Activated CD4-positive, alpha-beta memory T cell treated with anti-CD3 and anti-CD28 coated beads for 36 hours (primary cell): Measurements from ENCODE around the gene LRRC52. TPM values are rescaled to one million over a fixed set of nuclear protein-coding genes. Genes with fewer than 3 reads are reported as not detected.

Source experiments
- CTCF ChIA-PET: fragments of 350-600 bp; sonication (Branson Sonifier 250); formaldehyde crosslinking; loops from one replicate; lab custom pipeline; 2021; ENCODE audit warnings: antibody characterized with exemption, inconsistent platforms; lab: Charles Lee
- POLR2A ChIA-PET: fragments of 350-600 bp; sonication (Branson Sonifier 250); formaldehyde crosslinking; loops from one replicate; lab custom pipeline; 2021; ENCODE audit warnings: antibody characterized with exemption; lab: Charles Lee
- DNase-seq: peaks from one replicate; pipeline ENCODE4 v3.0.0-alpha.2; 2020
- H3K27ac Mint-ChIP-seq: one replicate; pipeline ENCODE4 v1.8.0; 2021; ENCODE audit warnings: mixed read lengths
- H3K27me3 Mint-ChIP-seq: one replicate; pipeline ENCODE4 v1.8.0; 2021; ENCODE audit warnings: mixed read lengths
- H3K36me3 Mint-ChIP-seq: one replicate; pipeline ENCODE4 v1.8.0; 2021; ENCODE audit warnings: mixed read lengths
- H3K4me1 Mint-ChIP-seq: one replicate; pipeline ENCODE4 v1.8.0; 2021; ENCODE audit warnings: low read depth, mixed read lengths
- H3K4me3 Mint-ChIP-seq: one replicate; pipeline ENCODE4 v1.8.0; 2021; ENCODE audit warnings: mild to moderate bottlenecking, mixed read lengths
- H3K9me3 Mint-ChIP-seq: one replicate; pipeline ENCODE4 v1.8.0; 2021; ENCODE audit warnings: mixed read lengths
- intact Hi-C: fragments of 100-400 bp; cut with micrococcal nuclease; formaldehyde crosslinking; loops from one replicate; pipeline ENCODE4 v1.15.1; 2023
- total RNA-seq, 2 experiments: library from RNA; stranded (reverse); gene quantifications; one replicate each; pipeline ENCODE4 v1.2.3, GENCODE V29; 2021

Gene LRRC52, protein sequence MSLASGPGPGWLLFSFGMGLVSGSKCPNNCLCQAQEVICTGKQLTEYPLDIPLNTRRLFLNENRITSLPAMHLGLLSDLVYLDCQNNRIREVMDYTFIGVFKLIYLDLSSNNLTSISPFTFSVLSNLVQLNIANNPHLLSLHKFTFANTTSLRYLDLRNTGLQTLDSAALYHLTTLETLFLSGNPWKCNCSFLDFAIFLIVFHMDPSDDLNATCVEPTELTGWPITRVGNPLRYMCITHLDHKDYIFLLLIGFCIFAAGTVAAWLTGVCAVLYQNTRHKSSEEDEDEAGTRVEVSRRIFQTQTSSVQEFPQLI
- total RNA-seq = not detected

DNA sequence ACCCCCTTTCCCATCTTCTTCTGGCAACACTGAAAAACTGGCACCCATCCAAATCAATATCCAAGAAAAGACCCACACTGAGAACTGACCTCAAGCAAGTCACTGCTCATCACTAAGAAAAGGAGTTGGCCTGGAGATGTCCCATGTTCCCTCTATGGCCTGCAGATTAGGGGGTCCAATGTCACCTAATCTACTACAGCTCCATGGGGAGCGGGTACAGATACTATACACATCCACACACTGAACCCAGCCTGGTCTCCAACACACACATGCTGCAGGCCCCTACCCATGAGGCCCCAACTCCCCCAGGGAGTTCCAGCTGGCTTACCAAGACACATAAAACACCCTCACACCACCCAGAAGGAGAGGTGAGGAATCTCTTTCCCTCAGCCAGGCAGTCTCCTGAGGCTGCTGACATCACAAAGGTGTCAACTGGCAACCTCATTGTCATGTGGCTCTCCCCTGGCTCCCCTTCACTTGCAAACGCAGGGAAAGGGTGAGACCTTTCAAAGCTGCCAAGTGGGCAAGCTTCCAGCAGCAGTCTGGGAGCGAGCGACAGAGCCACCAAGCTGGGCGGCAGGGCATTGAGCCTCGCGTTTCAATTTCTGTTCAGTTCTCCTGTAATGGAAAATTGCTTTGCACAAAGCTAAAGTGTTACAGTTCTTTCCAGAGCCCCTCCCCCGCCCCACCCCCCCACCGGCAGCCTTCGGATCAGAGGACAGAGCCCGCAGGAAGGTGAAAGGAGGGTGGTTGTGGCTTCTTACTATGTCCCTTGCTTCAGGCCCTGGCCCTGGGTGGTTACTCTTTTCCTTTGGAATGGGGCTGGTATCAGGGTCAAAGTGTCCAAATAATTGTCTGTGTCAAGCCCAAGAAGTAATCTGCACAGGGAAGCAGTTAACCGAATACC is at the start of gene LRRC52:
Gene LRRC52 (plus strand): TSS at position 469 of the 907 bp plus-strand sequence. CDS start 297 bp downstream, at position 766.
- no peak within 1 kb of the TSS for H3K27ac Mint-ChIP-seq
- intact Hi-C loops = no loop called here
- no peaks in the 10 kb centered on the region for H3K9me3 Mint-ChIP-seq
- no peaks in the 10 kb centered on the region for H3K36me3 Mint-ChIP-seq
- CTCF ChIA-PET = interaction anchor here (1.0 kb wide), 1 partner anchor 40 kb away, joined by 3 read pairs; no protein-coding TSS in a partner anchor
- H3K4me3 Mint-ChIP-seq = no peak within 1 kb of the TSS
- peaks cover 25% of the 10 kb centered on the region for H3K27me3 Mint-ChIP-seq
- POLR2A ChIA-PET = no interaction called here
- no peak for DNase-seq
- no peaks in the 10 kb centered on the region for H3K4me1 Mint-ChIP-seq

DNA sequence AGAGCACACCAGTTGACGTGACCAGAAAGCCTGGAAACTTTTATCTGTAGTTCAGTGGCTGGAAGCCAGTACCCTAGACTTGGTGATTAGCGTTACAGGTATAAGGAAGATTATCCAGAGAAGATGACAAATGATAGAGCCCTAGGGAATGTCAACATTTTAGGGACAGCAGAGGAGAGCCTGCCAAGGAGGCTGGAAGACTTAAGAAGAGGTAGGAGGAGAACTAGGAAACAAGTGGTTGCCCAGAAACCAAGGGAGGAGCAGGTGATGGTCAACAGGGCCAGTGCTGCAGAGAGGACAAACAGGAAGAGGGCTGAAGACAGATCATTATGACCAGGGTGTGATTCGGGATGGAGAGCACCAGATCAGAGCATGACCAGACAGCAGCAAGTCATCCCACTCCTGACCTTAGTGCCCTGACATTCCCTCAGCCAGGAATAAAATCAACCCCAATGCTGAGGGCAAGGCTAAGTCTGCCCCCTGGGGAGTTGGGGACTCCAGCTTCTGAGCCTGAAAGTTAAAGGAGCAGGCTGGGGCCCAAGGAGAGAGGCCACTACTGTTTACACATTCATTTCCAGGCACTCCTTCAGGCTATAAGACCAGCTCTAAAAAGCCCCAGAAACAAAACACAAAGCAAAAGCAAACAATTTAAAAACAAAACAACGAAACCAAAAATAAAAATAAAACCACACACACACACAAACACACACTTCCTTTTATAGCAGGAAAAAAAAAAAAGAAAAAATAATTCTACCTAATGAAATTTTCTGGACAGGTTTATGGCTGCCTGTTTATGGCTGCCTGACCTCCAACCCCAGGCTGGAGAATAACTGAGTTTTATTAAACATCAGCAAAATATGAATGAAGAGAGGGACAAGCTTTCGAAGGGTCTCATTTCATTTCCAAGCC is 48.6 kb upstream of the LRRC52 start:
- H3K4me3 Mint-ChIP-seq = no peak overlapping the region
- ChIA-PET POLR2A (no interaction called here), CTCF (interaction anchor here (1.7 kb wide), 1 partner anchor 128 kb away, joined by 4 read pairs; no protein-coding TSS in a partner anchor)
- no peak for DNase-seq
- peaks cover 13% of the 10 kb centered on the region for H3K27me3 Mint-ChIP-seq
- H3K27ac Mint-ChIP-seq = no peak overlapping the region
- intact Hi-C loops = no loop called here
- no peaks in the 10 kb centered on the region for H3K9me3 Mint-ChIP-seq
- H3K36me3 Mint-ChIP-seq = no peaks in the 10 kb centered on the region
- H3K4me1 Mint-ChIP-seq = no peaks in the 10 kb centered on the region

DNA sequence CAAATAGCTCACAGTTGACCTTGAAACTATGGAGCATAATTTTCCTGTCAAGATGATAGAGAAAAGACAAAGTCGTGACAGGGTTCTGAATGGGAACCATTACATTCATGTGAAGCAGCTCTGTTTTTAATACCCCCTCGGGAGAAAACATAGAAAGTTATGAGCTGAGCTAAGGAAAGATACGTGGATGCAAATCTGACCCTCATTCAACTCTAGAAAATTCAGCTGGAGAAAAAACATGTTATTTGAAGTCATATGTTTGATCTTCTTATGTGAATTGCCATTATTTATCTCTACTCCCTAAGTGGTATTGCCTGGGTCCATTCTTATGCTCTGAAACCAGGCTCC is 48.0 kb upstream of the LRRC52 start:
- no peaks in the 10 kb centered on the region for H3K36me3 Mint-ChIP-seq
- CTCF ChIA-PET = interaction anchor here (1.7 kb wide), 1 partner anchor 128 kb away, joined by 4 read pairs; no protein-coding TSS in a partner anchor
- H3K4me1 Mint-ChIP-seq = no peaks in the 10 kb centered on the region
- no peak overlapping the region for H3K27ac Mint-ChIP-seq
- POLR2A ChIA-PET = no interaction called here
- H3K4me3 Mint-ChIP-seq = no peak overlapping the region
- DNase-seq = no peak
- no peaks in the 10 kb centered on the region for H3K9me3 Mint-ChIP-seq
- peaks cover 13% of the 10 kb centered on the region for H3K27me3 Mint-ChIP-seq
- intact Hi-C loops = no loop called here

DNA sequence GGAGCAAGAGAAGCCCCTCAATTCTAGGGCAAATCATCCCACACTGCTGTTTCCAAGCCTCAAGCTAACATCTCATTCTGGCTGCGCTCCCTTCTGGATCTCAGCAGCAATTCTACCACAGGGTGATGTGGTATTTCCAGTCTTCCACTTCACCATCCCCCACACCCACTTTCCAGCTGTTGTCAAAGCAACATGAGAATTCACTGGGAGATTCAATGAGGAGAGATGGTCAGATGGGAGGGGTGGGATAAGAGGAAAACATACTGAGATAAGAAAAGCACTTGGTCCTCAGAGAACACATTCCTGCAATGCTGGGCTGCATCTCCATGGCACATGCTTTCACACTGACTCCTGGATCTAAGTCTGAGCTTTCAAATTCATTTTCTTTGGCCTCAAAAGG is 47.3 kb upstream of the LRRC52 start:
- H3K27me3 Mint-ChIP-seq = peaks cover 16% of the 10 kb centered on the region
- H3K4me3 Mint-ChIP-seq = no peak overlapping the region
- no peaks in the 10 kb centered on the region for H3K4me1 Mint-ChIP-seq
- no peaks in the 10 kb centered on the region for H3K9me3 Mint-ChIP-seq
- no peak for DNase-seq
- POLR2A ChIA-PET = no interaction called here
- intact Hi-C loops = no loop called here
- CTCF ChIA-PET = interaction anchor here (1.7 kb wide), 1 partner anchor 129 kb away, joined by 4 read pairs; no protein-coding TSS in a partner anchor
- H3K27ac Mint-ChIP-seq = no peak overlapping the region
- no peaks in the 10 kb centered on the region for H3K36me3 Mint-ChIP-seq

DNA sequence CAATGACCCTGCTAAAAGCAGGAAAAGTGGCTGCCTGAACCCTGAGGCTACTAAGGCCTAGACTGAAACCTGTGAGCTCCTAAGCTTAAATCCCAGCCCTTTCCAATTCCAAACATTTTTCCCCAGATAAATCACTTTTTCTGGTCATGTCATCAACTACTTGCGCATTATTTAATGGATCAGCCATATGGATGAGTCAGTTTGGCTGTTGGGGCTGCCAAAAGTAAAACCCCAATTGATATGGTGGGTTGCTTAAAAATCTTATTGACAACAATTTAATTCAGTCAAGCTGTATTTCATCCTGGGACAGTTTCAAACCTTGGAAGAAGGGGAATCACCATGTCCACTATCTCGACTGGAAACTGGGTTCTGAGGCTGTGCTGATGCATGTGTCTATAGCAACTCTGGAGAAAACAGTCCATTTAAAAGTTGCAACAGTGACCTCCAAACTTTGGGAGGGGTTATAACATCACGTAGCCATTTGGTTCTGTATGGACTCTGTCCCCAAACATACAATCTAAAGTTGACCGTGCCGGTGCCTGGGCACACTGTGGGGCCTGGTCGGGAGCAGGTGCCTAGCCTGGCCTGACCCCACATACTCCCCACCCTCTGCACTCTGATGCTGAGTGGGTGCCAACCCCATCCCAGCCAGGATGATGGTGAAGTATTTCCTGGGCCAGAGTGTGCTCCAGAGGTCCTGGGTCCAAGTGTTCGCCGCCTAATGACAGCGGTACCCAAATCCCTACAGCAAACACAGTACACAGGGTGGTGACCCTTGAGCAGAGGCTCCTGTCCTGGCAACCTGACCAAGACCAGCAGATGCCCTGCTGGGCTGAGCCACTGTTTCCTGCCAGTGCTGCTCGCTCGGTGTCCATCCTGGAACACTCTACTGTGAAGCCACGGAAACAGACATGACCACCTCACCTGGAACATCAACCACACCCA is 46.5 kb upstream of the LRRC52 start:
- H3K4me3 Mint-ChIP-seq = no peak overlapping the region
- no peaks in the 10 kb centered on the region for H3K4me1 Mint-ChIP-seq
- no peaks in the 10 kb centered on the region for H3K9me3 Mint-ChIP-seq
- ChIA-PET POLR2A (no interaction called here), CTCF (interaction anchor here (1.7 kb wide), 1 partner anchor 130 kb away, joined by 4 read pairs; no protein-coding TSS in a partner anchor)
- no peak for DNase-seq
- H3K27me3 Mint-ChIP-seq = peaks cover 19% of the 10 kb centered on the region
- no peak overlapping the region for H3K27ac Mint-ChIP-seq
- intact Hi-C loops = no loop called here
- no peaks in the 10 kb centered on the region for H3K36me3 Mint-ChIP-seq

DNA sequence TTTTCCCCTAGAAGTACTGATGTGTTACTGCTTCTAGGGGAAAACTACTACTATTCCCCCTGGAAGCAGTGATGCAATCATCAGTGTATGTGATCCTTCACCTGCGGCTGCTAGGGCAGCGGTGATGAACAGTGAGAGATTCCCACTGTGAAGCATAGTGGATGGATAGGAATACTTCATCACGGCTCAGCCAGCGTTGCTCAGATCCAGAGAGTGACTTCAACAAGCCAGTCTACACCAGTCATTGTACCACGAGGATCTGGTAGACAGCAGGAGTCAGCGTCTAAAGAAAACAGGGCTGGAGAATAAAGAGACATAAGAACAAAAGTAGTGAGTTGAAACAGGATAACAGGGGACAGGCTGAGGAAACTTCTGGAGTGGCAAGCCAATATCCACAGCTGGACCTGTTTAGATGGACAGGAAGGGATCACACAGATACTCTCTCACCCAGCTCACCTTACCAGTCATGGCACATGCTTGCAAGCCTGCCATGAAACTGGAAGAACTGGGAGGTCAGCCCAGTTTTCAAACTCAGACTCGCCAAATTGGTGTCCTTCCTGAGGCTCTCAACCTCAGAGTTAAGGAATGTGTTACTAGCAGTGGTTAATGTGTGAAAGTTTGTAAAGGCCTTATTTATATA is 42.4 kb upstream of the LRRC52 start:
- Mint-ChIP-seq H3K9me3 (no peaks in the 10 kb centered on the region), H3K36me3 (no peaks in the 10 kb centered on the region), H3K27ac (no peak overlapping the region), H3K4me1 (no peaks in the 10 kb centered on the region), H3K27me3 (peaks cover 13% of the 10 kb centered on the region), H3K4me3 (no peak overlapping the region)
- DNase-seq = no peak
- ChIA-PET POLR2A (no interaction called here), CTCF (no interaction called here)
- intact Hi-C loops = no loop called here

DNA sequence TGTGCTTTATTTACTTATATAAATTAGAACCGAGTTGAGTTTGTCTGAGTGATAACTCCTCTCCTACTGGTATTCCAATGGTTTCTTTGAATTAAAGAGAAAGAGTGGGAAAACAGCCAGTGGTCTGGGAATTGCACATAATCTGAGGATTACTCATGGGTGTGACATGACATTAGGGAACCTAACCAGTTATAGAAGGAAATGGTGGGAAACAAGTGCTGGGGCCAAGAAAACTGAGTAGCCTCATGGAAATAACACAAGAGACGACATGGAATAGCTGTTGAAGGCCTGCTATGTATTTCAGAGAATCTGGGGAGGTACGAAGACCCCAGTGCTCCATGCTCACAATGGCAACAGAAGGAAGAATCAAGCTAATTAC is 41.8 kb upstream of the LRRC52 start:
- Mint-ChIP-seq H3K27me3 (peaks cover 13% of the 10 kb centered on the region), H3K27ac (no peak overlapping the region), H3K4me1 (no peaks in the 10 kb centered on the region), H3K36me3 (no peaks in the 10 kb centered on the region), H3K9me3 (no peaks in the 10 kb centered on the region), H3K4me3 (no peak overlapping the region)
- POLR2A ChIA-PET = no interaction called here
- CTCF ChIA-PET = no interaction called here
- DNase-seq = no peak
- intact Hi-C loops = no loop called here

DNA sequence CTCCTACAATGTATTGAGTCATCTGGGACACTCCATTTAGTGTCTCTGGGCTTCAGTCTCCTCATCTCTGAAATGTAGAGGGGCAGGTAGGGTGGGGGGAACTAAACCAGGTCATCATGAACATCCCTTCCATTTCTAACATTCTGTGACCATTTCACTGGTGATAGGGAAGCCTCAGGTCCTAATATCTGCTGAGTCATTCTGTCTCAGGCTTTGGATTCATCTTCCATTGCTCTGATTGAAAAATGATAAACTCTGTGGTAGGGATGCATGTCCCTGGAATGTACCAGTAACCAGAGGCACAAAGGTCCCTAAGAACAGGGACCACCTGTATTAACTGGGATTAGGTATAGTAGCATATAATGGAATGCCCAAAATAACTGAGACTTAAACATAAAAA is 36.2 kb upstream of the LRRC52 start:
- H3K36me3 Mint-ChIP-seq = no peaks in the 10 kb centered on the region
- no peak for DNase-seq
- H3K27ac Mint-ChIP-seq = no peak overlapping the region
- H3K9me3 Mint-ChIP-seq = no peaks in the 10 kb centered on the region
- H3K27me3 Mint-ChIP-seq = peaks cover 5% of the 10 kb centered on the region
- POLR2A ChIA-PET = no interaction called here
- intact Hi-C loops = no loop called here
- no peaks in the 10 kb centered on the region for H3K4me1 Mint-ChIP-seq
- H3K4me3 Mint-ChIP-seq = no peak overlapping the region
- CTCF ChIA-PET = no interaction called here

DNA sequence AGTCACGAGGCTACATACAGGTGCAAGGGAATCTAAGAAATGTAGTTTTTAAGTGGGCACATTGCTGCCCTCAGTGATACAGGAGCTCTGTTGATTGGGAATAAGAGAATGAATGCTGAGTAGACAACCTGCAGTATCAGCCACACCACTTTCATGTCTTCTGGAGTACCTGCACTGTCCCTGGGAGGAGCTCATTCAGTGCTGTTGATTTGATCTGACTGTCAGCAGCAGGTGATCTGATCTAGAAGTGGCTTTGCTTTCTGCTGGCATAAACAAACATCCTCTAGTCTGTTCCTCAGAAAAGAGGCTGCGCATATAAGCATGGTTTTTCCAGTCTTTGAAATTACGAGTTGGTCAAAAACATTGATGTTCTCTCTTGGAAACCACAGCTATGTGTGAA is 35.5 kb upstream of the LRRC52 start:
- POLR2A ChIA-PET = no interaction called here
- Mint-ChIP-seq H3K4me3 (no peak overlapping the region), H3K27me3 (peaks cover 5% of the 10 kb centered on the region), H3K9me3 (no peaks in the 10 kb centered on the region), H3K36me3 (no peaks in the 10 kb centered on the region), H3K27ac (no peak overlapping the region), H3K4me1 (no peaks in the 10 kb centered on the region)
- CTCF ChIA-PET = no interaction called here
- no peak for DNase-seq
- intact Hi-C loops = no loop called here

DNA sequence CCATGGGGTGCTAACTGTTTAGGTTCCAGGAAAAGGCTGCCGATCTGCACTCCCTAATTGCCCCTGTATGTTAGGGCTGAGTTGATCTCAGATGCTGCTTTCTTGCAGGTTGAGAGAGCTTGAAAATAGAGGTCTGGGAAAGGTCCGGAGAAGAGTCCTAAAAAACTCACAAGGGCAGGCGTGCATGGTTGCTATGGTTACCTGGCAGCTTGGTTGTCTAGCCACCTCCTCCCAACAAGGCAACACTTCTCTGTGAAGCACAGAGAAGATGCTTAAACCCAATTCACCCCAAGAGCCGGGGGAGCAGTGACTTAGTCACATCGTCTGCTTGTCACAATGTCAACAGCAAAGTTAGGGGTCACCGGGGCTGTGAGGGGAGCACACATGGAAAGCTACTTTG is 31.0 kb upstream of the LRRC52 start:
- Mint-ChIP-seq H3K9me3 (no peaks in the 10 kb centered on the region), H3K27ac (no peak overlapping the region), H3K27me3 (peaks cover 8% of the 10 kb centered on the region), H3K4me3 (no peak overlapping the region), H3K4me1 (no peaks in the 10 kb centered on the region), H3K36me3 (no peaks in the 10 kb centered on the region)
- ChIA-PET POLR2A (no interaction called here), CTCF (no interaction called here)
- no peak for DNase-seq
- intact Hi-C loops = no loop called here

DNA sequence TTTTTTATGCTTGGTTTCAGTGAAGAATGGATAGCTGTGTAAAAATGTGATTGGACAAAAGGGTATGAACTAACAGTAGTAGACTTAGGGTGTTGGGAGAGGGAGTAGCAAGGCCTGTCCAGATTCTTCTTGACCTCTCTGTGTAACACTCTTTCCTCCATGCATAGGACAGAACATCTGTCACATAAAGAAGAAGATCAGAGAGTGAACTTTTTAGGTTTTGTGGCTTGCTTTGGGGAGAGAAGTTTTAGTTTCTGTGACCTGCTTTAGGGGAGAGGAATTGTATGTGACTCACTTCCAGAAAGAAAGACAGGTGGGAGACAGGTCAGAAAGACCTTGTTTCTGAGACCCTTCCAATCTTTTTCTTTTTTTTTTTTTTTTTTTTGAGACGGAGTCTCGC is 27.3 kb upstream of the LRRC52 start:
- Mint-ChIP-seq H3K9me3 (peaks cover 4% of the 10 kb centered on the region), H3K4me1 (no peaks in the 10 kb centered on the region), H3K27ac (no peak overlapping the region), H3K36me3 (peaks cover 1% of the 10 kb centered on the region), H3K4me3 (no peak overlapping the region), H3K27me3 (peaks cover 16% of the 10 kb centered on the region)
- no peak for DNase-seq
- ChIA-PET CTCF (no interaction called here), POLR2A (no interaction called here)
- intact Hi-C loops = no loop called here
